Liver (tissue), 9 donors: Measurements from ENCODE around the gene ARHGAP33. TPM values are rescaled to one million over a fixed set of nuclear protein-coding genes. Genes with fewer than 3 reads are reported as not detected.

ENCODE experiments used
- DNase-seq: peaks from one replicate; pipeline ENCODE4 v3.0.0-alpha.2; 2017; ENCODE audit warnings: low spot score
- H3K27ac ChIP-seq, 2 donors: one replicate each; pipeline ENCODE4 v1.7.0; 2013; ENCODE audit warnings: inconsistent platforms in 2 of 2, low read length in 2 of 2, control low read depth in 1 of 2, low read depth in 1 of 2, mild to moderate bottlenecking in 1 of 2
- H3K27me3 ChIP-seq, 4 donors: one replicate each; pipeline versions ENCODE4 v1.6.1 to v1.7.0; 2013; ENCODE audit warnings: low read length in 3 of 4, inconsistent platforms in 1 of 4, mild to moderate bottlenecking in 1 of 4, moderate library complexity in 1 of 4; ENCODE audit not compliant: control insufficient read depth in 4 of 4, insufficient read depth in 4 of 4
- H3K36me3 ChIP-seq, 4 donors: one replicate each; pipeline versions ENCODE4 v1.6.1 to v1.7.0; 2013; ENCODE audit warnings: low read length in 3 of 4, mild to moderate bottlenecking in 3 of 4, low read depth in 1 of 4, moderate library complexity in 1 of 4; ENCODE audit not compliant: control insufficient read depth in 4 of 4, insufficient read depth in 3 of 4
- H3K4me1 ChIP-seq, 4 donors: one replicate each; pipeline versions ENCODE4 v1.6.1 to v1.7.0; 2013; ENCODE audit warnings: low read length in 3 of 4, mild to moderate bottlenecking in 3 of 4, moderate library complexity in 1 of 4; ENCODE audit not compliant: control insufficient read depth in 4 of 4, insufficient read depth in 4 of 4
- H3K4me3 ChIP-seq, 3 donors: one replicate each; pipeline versions ENCODE4 v1.6.1 to v1.7.0; 2013; ENCODE audit warnings: low read length in 3 of 3, control low read depth in 1 of 3, low read depth in 1 of 3, mild to moderate bottlenecking in 1 of 3
- H3K9ac ChIP-seq, 2 donors: one replicate each; pipeline ENCODE4 v1.7.0; 2013; ENCODE audit warnings: low read length in 2 of 2, mild to moderate bottlenecking in 2 of 2, moderate library complexity in 2 of 2, control low read depth in 1 of 2, low read depth in 1 of 2
- H3K9me3 ChIP-seq, 4 donors: one replicate each; pipeline versions ENCODE4 v1.6.1 to v1.7.0; 2013; ENCODE audit warnings: low read length in 3 of 4; ENCODE audit not compliant: control insufficient read depth in 4 of 4
- EGR1 ChIP-seq, 2 donors: IDR thresholded peaks; 2 replicates each; pipeline ENCODE4 v1.6.1; 2016 to 2018; ENCODE audit warnings: antibody characterized with exemption in 2 of 2, low read depth in 2 of 2
- FOXA2 ChIP-seq: IDR thresholded peaks from 2 replicates; pipeline ENCODE4 v1.6.1; 2016; ENCODE audit warnings: antibody characterized with exemption
- GABPA ChIP-seq, 2 donors: IDR thresholded peaks in 1 of 2; conservative IDR thresholded peaks in 1 of 2; 2 replicates each; pipeline ENCODE4 v1.6.1; 2016; ENCODE audit warnings: antibody characterized with exemption in 2 of 2, mild to moderate bottlenecking in 1 of 2, moderate library complexity in 1 of 2
- HNF4A ChIP-seq, 2 donors: conservative IDR thresholded peaks; 2 replicates each; pipeline ENCODE4 v1.6.1; 2016; ENCODE audit warnings: antibody characterized with exemption in 2 of 2, mild to moderate bottlenecking in 2 of 2
- JUND ChIP-seq, 2 donors: IDR thresholded peaks; 2 replicates each; pipeline ENCODE4 v1.6.1; 2016; ENCODE audit warnings: antibody characterized with exemption in 2 of 2
- NR2F2 ChIP-seq: IDR thresholded peaks from 2 replicates; pipeline ENCODE4 v1.6.1; 2016; ENCODE audit warnings: antibody characterized with exemption
- RXRA ChIP-seq, 2 donors: IDR thresholded peaks; 2 replicates each; pipeline ENCODE4 v1.6.1; 2017 to 2018; ENCODE audit warnings: antibody characterized with exemption in 2 of 2, mild to moderate bottlenecking in 1 of 2
- TAF1 ChIP-seq: conservative IDR thresholded peaks from 2 replicates; pipeline ENCODE4 v1.6.1; 2016; ENCODE audit warnings: antibody characterized with exemption, mild to moderate bottlenecking
- WGBS: extraction: QIAGEN DNeasy Blood & Tissue Kit; methylation state at CpG from one replicate; pipeline ENCODE4 v1.1.7; 2013; 5-methylcytosine and 5-hydroxymethylcytosine counted together
- polyA plus RNA-seq, 2 donors: library from polyadenylated mRNA; stranded (reverse) in 1 of 2; unstranded in 1 of 2; fragments of 200-250 nt in 1 of 2; fragments of >200 nt in 1 of 2; fragmentation: Nextera tagmentation in 1 of 2; extraction: Ambion mirVana in 1 of 2; gene quantifications; one replicate each; pipeline versions ENCODE4 v1.2.1 to v1.2.3, GENCODE V29; 2013 to 2015
- total RNA-seq, 2 donors: library from RNA; depleted of rRNA; stranded (reverse); fragments of >200 nt; gene quantifications; one replicate each; pipeline ENCODE4 v1.2.3, GENCODE V29; 2014
- TF ChIP-seq, protein P1 (sequence below): fragments of 150-350 bp; IDR thresholded peaks from 2 replicates; pipeline ENCODE4 v1.5.1; 2017; ENCODE audit warnings: improper control_type of control experiment, low read depth, low read length; ENCODE audit not compliant: missing input control
- TF ChIP-seq, protein P2 (sequence below): IDR thresholded peaks from 2 replicates; pipeline ENCODE4 v1.6.1; 2016; ENCODE audit warnings: antibody characterized with exemption
- TF ChIP-seq, protein P3 (sequence below): IDR thresholded peaks from 2 replicates; pipeline ENCODE4 v1.6.1; 2016; ENCODE audit warnings: antibody characterized with exemption
- donor health status: healthy.
- donor health status: healthy.
- donor health status: healthy.
- donor health status: healthy.
- donor health status: healthy.

ARHGAP33 gene
- total and polyA plus RNA-seq, 4 donors = 0.85 to 10.1 (median 1.8) TPM

DNA sequence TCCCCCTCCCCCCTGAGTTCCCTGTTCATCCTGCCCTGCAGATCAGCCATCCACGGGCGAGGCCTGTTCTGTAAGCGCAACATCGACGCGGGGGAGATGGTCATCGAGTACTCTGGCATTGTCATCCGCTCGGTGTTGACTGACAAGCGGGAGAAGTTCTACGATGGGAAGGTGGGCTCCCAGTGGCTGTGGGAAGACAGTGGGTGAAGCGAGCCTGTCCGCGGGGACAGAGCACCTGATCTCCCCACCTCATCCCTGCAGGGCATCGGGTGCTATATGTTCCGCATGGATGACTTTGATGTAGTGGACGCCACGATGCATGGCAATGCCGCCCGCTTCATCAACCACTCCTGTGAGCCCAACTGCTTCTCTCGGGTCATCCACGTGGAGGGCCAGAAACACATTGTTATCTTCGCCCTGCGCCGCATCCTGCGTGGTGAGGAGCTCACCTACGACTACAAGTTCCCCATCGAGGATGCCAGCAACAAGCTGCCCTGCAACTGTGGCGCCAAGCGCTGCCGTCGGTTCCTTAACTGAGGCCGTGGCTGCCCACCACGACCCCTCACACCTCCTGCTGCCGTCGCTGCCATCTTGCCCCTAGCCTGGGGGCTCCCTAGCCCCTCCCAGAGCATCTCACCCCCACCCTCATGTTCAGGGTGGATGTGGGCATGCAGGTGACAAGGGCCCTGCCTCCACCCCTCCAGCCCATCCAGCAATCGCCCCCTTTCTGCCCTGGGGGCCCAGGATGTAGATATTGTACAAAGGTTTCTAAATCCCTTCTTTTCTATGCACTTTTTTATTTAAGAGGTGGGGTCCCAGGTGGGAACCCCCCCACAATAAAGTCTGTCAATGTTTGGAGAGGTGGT, 37.1 kb upstream of the ARHGAP33 start:
- TF ChIP-seq RXRA (IDR thresholded peaks at IDR 0.05) (no peak), JUND (IDR thresholded peaks at IDR 0.05) (no peak), TAF1 (no peak)
- TF ChIP-seq, protein P1, sequence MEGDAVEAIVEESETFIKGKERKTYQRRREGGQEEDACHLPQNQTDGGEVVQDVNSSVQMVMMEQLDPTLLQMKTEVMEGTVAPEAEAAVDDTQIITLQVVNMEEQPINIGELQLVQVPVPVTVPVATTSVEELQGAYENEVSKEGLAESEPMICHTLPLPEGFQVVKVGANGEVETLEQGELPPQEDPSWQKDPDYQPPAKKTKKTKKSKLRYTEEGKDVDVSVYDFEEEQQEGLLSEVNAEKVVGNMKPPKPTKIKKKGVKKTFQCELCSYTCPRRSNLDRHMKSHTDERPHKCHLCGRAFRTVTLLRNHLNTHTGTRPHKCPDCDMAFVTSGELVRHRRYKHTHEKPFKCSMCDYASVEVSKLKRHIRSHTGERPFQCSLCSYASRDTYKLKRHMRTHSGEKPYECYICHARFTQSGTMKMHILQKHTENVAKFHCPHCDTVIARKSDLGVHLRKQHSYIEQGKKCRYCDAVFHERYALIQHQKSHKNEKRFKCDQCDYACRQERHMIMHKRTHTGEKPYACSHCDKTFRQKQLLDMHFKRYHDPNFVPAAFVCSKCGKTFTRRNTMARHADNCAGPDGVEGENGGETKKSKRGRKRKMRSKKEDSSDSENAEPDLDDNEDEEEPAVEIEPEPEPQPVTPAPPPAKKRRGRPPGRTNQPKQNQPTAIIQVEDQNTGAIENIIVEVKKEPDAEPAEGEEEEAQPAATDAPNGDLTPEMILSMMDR = no peak
- Histone ChIP-seq H3K27me3 (no peaks in the 10 kb centered on the region), H3K9me3 (no peaks in the 10 kb centered on the region), H3K27ac (no peak overlapping the region), H3K36me3 (peaks cover 11 to 53% (median 20%) of the 10 kb centered on the region in 4 donors), H3K9ac (no peak overlapping the region), H3K4me1 (peaks cover 5 to 35% (median 11%) of the 10 kb centered on the region in 4 donors), H3K4me3 (no peak overlapping the region)
- 95% methylated on average over 37 of the region's 37 CpGs for WGBS
- DNase-seq = no peak

DNA sequence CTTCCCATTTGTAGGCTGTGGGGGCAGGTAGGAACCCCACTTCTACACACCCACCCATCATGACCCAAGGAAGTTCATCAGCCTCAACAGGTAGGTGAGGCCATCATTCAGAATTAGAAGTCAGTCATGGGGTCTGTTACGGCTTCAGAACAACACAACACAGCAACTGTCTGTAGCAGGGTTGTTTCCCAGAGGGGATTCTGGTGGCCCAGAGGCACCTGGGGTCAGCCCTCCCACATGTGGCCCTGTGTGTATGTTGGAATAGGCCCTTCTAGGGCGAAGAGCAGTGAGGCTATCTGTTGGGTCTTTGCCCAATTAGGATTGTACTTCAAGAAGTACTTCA, 36.5 kb upstream of the ARHGAP33 start:
- no peaks in the 10 kb centered on the region for H3K27me3 ChIP-seq
- H3K36me3 ChIP-seq = peaks cover 11 to 47% (median 18%) of the 10 kb centered on the region in 4 donors
- WGBS = 90% methylated on average over 2 of the region's 2 CpGs
- peaks cover 6 to 38% (median 11%) of the 10 kb centered on the region in 4 donors for H3K4me1 ChIP-seq
- H3K27ac ChIP-seq = peak overlapping the region in 1 of 2 donors; percentile 78
- no peak overlapping the region for H3K4me3 ChIP-seq
- no peak for DNase-seq
- no peak for TF ChIP-seq TAF1
- TF ChIP-seq EGR1 (IDR thresholded peaks at IDR 0.05; ENCODE audit: low read depth in 2 of 2) = no peak
- no peak for TF ChIP-seq JUND (IDR thresholded peaks at IDR 0.05)
- peak in 1 of 2 donors; percentile 14 for TF ChIP-seq RXRA (IDR thresholded peaks at IDR 0.05)
- TF ChIP-seq, protein P2, sequence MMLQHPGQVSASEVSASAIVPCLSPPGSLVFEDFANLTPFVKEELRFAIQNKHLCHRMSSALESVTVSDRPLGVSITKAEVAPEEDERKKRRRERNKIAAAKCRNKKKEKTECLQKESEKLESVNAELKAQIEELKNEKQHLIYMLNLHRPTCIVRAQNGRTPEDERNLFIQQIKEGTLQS = no peak
- H3K9me3 ChIP-seq = no peaks in the 10 kb centered on the region
- H3K9ac ChIP-seq = no peak overlapping the region

DNA sequence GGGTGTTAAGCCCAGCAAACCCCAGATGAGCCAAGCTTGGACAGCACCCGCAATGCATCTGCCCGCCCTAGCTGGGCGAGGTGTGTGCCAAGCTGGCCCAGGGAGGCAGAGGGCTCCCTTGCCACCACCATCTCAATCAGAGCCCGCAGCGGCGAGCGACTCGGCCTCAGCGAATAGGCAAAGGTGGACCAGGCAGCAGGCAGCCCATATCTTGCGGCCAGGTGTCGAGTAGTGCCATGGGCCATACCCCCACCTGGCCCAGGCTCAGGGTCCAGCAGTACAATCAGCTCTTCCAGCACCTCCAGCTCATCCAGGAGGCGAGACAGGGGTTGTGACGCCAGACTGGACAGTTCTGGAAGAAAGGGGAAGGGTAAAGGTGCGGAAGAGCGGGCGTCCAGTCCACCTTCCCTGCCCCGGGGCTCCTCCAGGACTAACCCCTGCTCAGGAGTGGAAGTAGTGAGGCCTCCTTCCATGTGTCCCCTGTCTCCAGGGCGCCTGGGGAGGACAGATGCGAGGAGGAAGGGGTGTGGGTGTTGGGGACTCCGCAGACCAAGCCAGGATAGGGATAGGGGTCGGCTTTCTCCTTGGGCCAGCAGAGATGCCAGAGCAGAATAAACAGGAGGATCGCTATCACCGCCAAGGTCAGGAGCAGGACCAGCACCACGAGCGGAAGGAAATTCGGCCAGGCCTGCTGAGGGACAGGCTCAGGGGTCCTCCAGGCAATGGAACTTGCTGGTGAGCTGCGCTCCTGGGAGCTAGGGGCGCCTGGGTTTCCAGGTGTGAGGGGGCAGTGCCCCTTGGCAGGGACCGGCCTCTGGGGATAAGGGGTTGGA, 35.9 kb upstream of the ARHGAP33 start:
- peak overlapping the region in 1 of 2 donors; percentile 15 for H3K9ac ChIP-seq
- no peak for DNase-seq
- 77% methylated on average over 29 of the region's 29 CpGs for WGBS

More for the DNA sequence above, 35.9 kb upstream of the ARHGAP33 start:
- Histone ChIP-seq H3K36me3 (peaks cover 11 to 41% (median 12%) of the 10 kb centered on the region in 4 donors), H3K4me3 (peak overlapping the region; percentile 55 to 73 (median 60)), H3K27ac (peak overlapping the region; percentile 78 to 82), H3K4me1 (peaks cover 12 to 45% (median 17%) of the 10 kb centered on the region in 4 donors), H3K9me3 (no peaks in the 10 kb centered on the region), H3K27me3 (no peaks in the 10 kb centered on the region)
- TF ChIP-seq FOXA2 (no peak), HNF4A (conservative IDR thresholded peaks at IDR 0.05) (no peak), GABPA (IDR thresholded peaks at IDR 0.05 in 1 of 2, conservative IDR thresholded peaks at IDR 0.05 in 1 of 2) (no peak), NR2F2 (no peak), TAF1 (no peak)
- TF ChIP-seq, protein P3, sequence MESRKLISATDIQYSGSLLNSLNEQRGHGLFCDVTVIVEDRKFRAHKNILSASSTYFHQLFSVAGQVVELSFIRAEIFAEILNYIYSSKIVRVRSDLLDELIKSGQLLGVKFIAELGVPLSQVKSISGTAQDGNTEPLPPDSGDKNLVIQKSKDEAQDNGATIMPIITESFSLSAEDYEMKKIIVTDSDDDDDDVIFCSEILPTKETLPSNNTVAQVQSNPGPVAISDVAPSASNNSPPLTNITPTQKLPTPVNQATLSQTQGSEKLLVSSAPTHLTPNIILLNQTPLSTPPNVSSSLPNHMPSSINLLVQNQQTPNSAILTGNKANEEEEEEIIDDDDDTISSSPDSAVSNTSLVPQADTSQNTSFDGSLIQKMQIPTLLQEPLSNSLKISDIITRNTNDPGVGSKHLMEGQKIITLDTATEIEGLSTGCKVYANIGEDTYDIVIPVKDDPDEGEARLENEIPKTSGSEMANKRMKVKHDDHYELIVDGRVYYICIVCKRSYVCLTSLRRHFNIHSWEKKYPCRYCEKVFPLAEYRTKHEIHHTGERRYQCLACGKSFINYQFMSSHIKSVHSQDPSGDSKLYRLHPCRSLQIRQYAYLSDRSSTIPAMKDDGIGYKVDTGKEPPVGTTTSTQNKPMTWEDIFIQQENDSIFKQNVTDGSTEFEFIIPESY = no peak
- TF ChIP-seq, protein P2 = no peak
- TF ChIP-seq, protein P1 = no peak
